ENCODE data around the gene MAGEF1.

DNA sequence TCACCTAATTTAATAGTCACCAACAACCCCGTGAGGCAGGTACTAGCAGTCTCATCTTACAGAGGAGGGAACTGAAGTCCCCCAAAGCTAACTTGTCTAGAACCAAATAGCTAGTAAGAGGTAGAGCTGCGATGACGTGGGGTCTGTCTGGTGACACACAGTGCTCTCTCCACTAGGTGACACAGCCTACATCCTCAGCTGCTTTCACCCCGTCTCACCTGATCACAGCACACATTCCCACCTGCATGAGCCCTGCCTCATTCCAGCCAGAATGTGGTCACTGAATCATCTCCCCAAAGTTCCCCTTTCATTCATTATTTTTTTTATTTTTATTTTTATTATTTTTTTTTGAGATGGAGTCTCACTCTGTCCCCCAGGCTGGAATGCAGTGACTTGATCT is 21.3 kb upstream of the MAGEF1 start:
- TF ChIP-seq YY1 (IDR thresholded peaks at IDR 0.05; ENCODE audit: insufficient read depth, insufficient read length) (no peak), SUZ12 (IDR thresholded peaks at IDR 0.05; ENCODE audit: extremely low read depth, insufficient read depth, insufficient read length) (no peak), ZNF274 (IDR thresholded peaks at IDR 0.05; ENCODE audit: low read depth, low read length) (no peak)
